ENCODE results near the gene RALGPS1. TPM values are rescaled to one million over a fixed set of nuclear protein-coding genes. Genes with fewer than 3 reads are reported as not detected.
A peak's percentile ranks its signal among the peaks of the same experiment; 100 is the strongest.

RALGPS1 gene
- total and polyA plus RNA-seq, 2 experiments from 2014 or later = 13.1 to 22.1 TPM

DNA sequence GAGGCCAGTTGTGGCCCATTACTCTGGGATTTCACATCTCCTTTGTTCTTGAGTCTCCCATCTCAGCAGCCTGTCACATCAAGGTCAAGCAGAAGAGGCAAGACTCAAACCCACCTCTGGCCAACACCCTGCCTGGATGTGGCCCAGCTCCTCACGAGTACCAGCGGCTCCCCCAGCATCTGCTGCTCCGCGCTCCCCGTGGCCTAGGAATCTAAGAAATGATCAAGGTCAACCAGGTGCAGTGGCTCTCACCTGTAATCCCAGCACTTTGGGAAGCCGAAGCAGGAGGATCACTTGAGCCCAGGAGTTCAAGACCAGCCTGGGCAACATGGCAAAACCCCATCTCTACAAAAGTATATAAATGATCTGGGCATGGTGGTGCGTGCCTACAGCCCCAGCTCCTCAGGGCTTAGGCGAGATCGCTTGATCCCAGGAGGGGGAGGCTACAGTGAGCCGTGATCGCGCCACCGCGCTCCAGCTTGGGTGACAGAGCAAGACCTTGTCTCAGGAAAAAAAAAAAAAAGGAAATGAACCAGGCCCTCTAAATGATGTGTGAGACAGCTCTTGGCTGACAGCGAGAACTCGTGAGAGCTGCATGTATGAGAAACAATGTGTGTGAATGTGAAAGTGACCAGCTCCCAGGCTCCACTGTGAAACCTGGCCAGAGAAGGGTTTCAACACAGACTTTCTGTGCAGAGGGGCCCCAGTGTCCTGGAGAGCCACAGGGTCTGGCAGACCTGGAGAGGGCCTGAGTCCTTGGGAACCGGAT, 269.4 kb downstream of the RALGPS1 start:
- Histone ChIP-seq H3K4me3 (no peak overlapping the region), H2AFZ (no peak overlapping the region), H3K9me3 (ENCODE audit: low read depth) (no peaks in the 10 kb centered on the region), H3K36me3 (replicated peaks; ENCODE audit: insufficient read depth, low read depth) (no peaks in the 10 kb centered on the region), H3K4me2 (no peak overlapping the region), H3K9me2 (replicated peaks; ENCODE audit: insufficient read depth) (no peaks in the 10 kb centered on the region), H4K20me1 (ENCODE audit: insufficient read depth, poor library complexity, severe bottlenecking) (no peaks in the 10 kb centered on the region), H3K27me3 (no peaks in the 10 kb centered on the region), H3K4me1 (ENCODE audit: insufficient read depth) (peaks cover 26% of the 10 kb centered on the region), H3K79me2 (no peaks in the 10 kb centered on the region), H3K27ac (no peak overlapping the region)
- TF ChIP-seq, protein P1, sequence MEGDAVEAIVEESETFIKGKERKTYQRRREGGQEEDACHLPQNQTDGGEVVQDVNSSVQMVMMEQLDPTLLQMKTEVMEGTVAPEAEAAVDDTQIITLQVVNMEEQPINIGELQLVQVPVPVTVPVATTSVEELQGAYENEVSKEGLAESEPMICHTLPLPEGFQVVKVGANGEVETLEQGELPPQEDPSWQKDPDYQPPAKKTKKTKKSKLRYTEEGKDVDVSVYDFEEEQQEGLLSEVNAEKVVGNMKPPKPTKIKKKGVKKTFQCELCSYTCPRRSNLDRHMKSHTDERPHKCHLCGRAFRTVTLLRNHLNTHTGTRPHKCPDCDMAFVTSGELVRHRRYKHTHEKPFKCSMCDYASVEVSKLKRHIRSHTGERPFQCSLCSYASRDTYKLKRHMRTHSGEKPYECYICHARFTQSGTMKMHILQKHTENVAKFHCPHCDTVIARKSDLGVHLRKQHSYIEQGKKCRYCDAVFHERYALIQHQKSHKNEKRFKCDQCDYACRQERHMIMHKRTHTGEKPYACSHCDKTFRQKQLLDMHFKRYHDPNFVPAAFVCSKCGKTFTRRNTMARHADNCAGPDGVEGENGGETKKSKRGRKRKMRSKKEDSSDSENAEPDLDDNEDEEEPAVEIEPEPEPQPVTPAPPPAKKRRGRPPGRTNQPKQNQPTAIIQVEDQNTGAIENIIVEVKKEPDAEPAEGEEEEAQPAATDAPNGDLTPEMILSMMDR (IDR thresholded peaks at IDR 0.05; ENCODE audit: poor library complexity) = no peak
- TF ChIP-seq EZH2phosphoT487 (IDR thresholded peaks at IDR 0.05; ENCODE audit: low read depth, severe bottlenecking, unreplicated experiment) (no peak), EZH2 (IDR thresholded peaks at IDR 0.05; ENCODE audit: borderline replicate concordance) (no peak)
- 94% methylated on average over 17 of the region's 17 CpGs for WGBS (ENCODE audit: low lambda C conversion rate, missing lambda C conversion rate)
- no peak for DNase-seq (ENCODE audit: low spot score)

DNA sequence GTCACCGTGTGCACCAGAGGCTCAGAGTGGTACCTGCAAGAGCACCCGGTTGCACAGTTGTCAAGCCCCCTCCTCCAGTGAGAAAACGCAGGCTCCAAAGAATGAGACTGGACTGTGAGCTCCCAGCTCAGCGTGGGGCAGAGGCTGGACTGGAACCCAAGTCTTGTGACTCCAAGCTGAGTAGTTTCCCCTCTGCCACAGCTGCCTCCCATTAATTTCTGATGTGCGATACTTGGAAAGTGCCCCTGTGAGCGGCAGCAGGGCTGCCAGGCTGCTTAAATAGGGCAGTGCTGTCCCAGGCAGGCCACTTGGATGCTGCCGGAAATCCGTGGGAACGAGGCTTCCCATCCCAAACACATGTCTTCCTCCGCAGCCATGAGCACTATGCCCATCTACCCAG, 270.1 kb downstream of the RALGPS1 start:
- H3K9me2 ChIP-seq (replicated peaks; ENCODE audit: insufficient read depth) = no peaks in the 10 kb centered on the region
- no peaks in the 10 kb centered on the region for H3K79me2 ChIP-seq
- H3K36me3 ChIP-seq (replicated peaks; ENCODE audit: insufficient read depth, low read depth) = no peaks in the 10 kb centered on the region
- H3K27me3 ChIP-seq = no peaks in the 10 kb centered on the region
- no peaks in the 10 kb centered on the region for H3K9me3 ChIP-seq (ENCODE audit: low read depth)
- no peaks in the 10 kb centered on the region for H4K20me1 ChIP-seq (ENCODE audit: insufficient read depth, poor library complexity, severe bottlenecking)
- TF ChIP-seq EZH2 (IDR thresholded peaks at IDR 0.05; ENCODE audit: borderline replicate concordance) (no peak), EZH2phosphoT487 (IDR thresholded peaks at IDR 0.05; ENCODE audit: low read depth, severe bottlenecking, unreplicated experiment) (no peak)
- TF ChIP-seq, protein P1 (IDR thresholded peaks at IDR 0.05; ENCODE audit: poor library complexity) = no peak
- H3K4me1 ChIP-seq (ENCODE audit: insufficient read depth) = peaks cover 20% of the 10 kb centered on the region
- no peak overlapping the region for H3K4me3 ChIP-seq
- 95% methylated on average over 10 of the region's 10 CpGs for WGBS (ENCODE audit: low lambda C conversion rate, missing lambda C conversion rate)
- DNase-seq (ENCODE audit: low spot score) = no peak
- H2AFZ ChIP-seq = no peak overlapping the region
- H3K27ac ChIP-seq = no peak overlapping the region
- no peak overlapping the region for H3K4me2 ChIP-seq

DNA sequence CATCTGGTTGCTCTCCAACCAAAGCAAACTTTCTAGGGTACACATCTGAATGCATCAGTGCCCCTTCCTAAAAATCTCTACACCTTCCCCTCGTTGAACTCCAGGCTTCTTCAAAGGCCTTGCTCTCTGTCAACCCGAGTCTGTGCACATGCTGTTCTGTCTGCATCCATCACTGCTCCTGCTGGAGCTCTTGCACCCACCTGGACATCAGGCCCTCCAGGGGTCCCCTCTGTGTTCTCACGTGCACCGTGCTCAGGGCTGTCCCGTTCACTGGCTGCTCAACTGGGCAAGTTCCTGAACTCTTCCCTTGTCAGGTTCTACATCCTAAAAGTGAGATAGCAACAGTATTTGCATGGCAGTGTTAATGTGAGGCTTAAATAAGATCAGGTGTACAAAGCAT, 270.6 kb downstream of the RALGPS1 start:
- no peak overlapping the region for H3K4me2 ChIP-seq
- H2AFZ ChIP-seq = no peak overlapping the region
- H3K36me3 ChIP-seq (replicated peaks; ENCODE audit: insufficient read depth, low read depth) = no peaks in the 10 kb centered on the region
- H3K79me2 ChIP-seq = no peaks in the 10 kb centered on the region
- H4K20me1 ChIP-seq (ENCODE audit: insufficient read depth, poor library complexity, severe bottlenecking) = no peaks in the 10 kb centered on the region
- peak overlapping the region; percentile 98 for H3K27ac ChIP-seq
- 71% methylated on average over 5 of the region's 5 CpGs for WGBS (ENCODE audit: low lambda C conversion rate, missing lambda C conversion rate)
- H3K9me3 ChIP-seq (ENCODE audit: low read depth) = no peaks in the 10 kb centered on the region
- no peak for DNase-seq (ENCODE audit: low spot score)
- TF ChIP-seq, protein P1 (IDR thresholded peaks at IDR 0.05; ENCODE audit: poor library complexity) = no peak
- TF ChIP-seq EZH2phosphoT487 (IDR thresholded peaks at IDR 0.05; ENCODE audit: low read depth, severe bottlenecking, unreplicated experiment) = no peak
- TF ChIP-seq EZH2 (IDR thresholded peaks at IDR 0.05; ENCODE audit: borderline replicate concordance) = no peak
- no peak overlapping the region for H3K4me3 ChIP-seq
- no peaks in the 10 kb centered on the region for H3K9me2 ChIP-seq (replicated peaks; ENCODE audit: insufficient read depth)
- peaks cover 16% of the 10 kb centered on the region for H3K4me1 ChIP-seq (ENCODE audit: insufficient read depth)
- H3K27me3 ChIP-seq = no peaks in the 10 kb centered on the region
